Liver (tissue), 9 donors: Measurements from ENCODE around the gene APOL4. TPM values are rescaled to one million over a fixed set of nuclear protein-coding genes. Genes with fewer than 3 reads are reported as not detected.

ENCODE experiments used
- DNase-seq: peaks from one replicate; pipeline ENCODE4 v3.0.0-alpha.2; 2017; ENCODE audit warnings: low spot score
- H3K27ac ChIP-seq, 2 donors: one replicate each; pipeline ENCODE4 v1.7.0; 2013; ENCODE audit warnings: inconsistent platforms in 2 of 2, low read length in 2 of 2, control low read depth in 1 of 2, low read depth in 1 of 2, mild to moderate bottlenecking in 1 of 2
- H3K27me3 ChIP-seq, 4 donors: one replicate each; pipeline versions ENCODE4 v1.6.1 to v1.7.0; 2013; ENCODE audit warnings: low read length in 3 of 4, inconsistent platforms in 1 of 4, mild to moderate bottlenecking in 1 of 4, moderate library complexity in 1 of 4; ENCODE audit not compliant: control insufficient read depth in 4 of 4, insufficient read depth in 4 of 4
- H3K36me3 ChIP-seq, 4 donors: one replicate each; pipeline versions ENCODE4 v1.6.1 to v1.7.0; 2013; ENCODE audit warnings: low read length in 3 of 4, mild to moderate bottlenecking in 3 of 4, low read depth in 1 of 4, moderate library complexity in 1 of 4; ENCODE audit not compliant: control insufficient read depth in 4 of 4, insufficient read depth in 3 of 4
- H3K4me1 ChIP-seq, 4 donors: one replicate each; pipeline versions ENCODE4 v1.6.1 to v1.7.0; 2013; ENCODE audit warnings: low read length in 3 of 4, mild to moderate bottlenecking in 3 of 4, moderate library complexity in 1 of 4; ENCODE audit not compliant: control insufficient read depth in 4 of 4, insufficient read depth in 4 of 4
- H3K4me3 ChIP-seq, 3 donors: one replicate each; pipeline versions ENCODE4 v1.6.1 to v1.7.0; 2013; ENCODE audit warnings: low read length in 3 of 3, control low read depth in 1 of 3, low read depth in 1 of 3, mild to moderate bottlenecking in 1 of 3
- H3K9ac ChIP-seq, 2 donors: one replicate each; pipeline ENCODE4 v1.7.0; 2013; ENCODE audit warnings: low read length in 2 of 2, mild to moderate bottlenecking in 2 of 2, moderate library complexity in 2 of 2, control low read depth in 1 of 2, low read depth in 1 of 2
- H3K9me3 ChIP-seq, 4 donors: one replicate each; pipeline versions ENCODE4 v1.6.1 to v1.7.0; 2013; ENCODE audit warnings: low read length in 3 of 4; ENCODE audit not compliant: control insufficient read depth in 4 of 4
- CTCF ChIP-seq: fragments of 150-350 bp; IDR thresholded peaks from 2 replicates; pipeline ENCODE4 v1.5.1; 2017; ENCODE audit warnings: improper control_type of control experiment, low read depth, low read length; ENCODE audit not compliant: missing input control
- EGR1 ChIP-seq, 2 donors: IDR thresholded peaks; 2 replicates each; pipeline ENCODE4 v1.6.1; 2016 to 2018; ENCODE audit warnings: antibody characterized with exemption in 2 of 2, low read depth in 2 of 2
- FOXA1 ChIP-seq: IDR thresholded peaks from 2 replicates; pipeline ENCODE4 v1.6.1; 2016; ENCODE audit warnings: antibody characterized with exemption
- FOXA2 ChIP-seq: IDR thresholded peaks from 2 replicates; pipeline ENCODE4 v1.6.1; 2016; ENCODE audit warnings: antibody characterized with exemption
- GABPA ChIP-seq, 2 donors: IDR thresholded peaks in 1 of 2; conservative IDR thresholded peaks in 1 of 2; 2 replicates each; pipeline ENCODE4 v1.6.1; 2016; ENCODE audit warnings: antibody characterized with exemption in 2 of 2, mild to moderate bottlenecking in 1 of 2, moderate library complexity in 1 of 2
- HNF4A ChIP-seq, 2 donors: conservative IDR thresholded peaks; 2 replicates each; pipeline ENCODE4 v1.6.1; 2016; ENCODE audit warnings: antibody characterized with exemption in 2 of 2, mild to moderate bottlenecking in 2 of 2
- JUND ChIP-seq, 2 donors: IDR thresholded peaks; 2 replicates each; pipeline ENCODE4 v1.6.1; 2016; ENCODE audit warnings: antibody characterized with exemption in 2 of 2
- NR2F2 ChIP-seq: IDR thresholded peaks from 2 replicates; pipeline ENCODE4 v1.6.1; 2016; ENCODE audit warnings: antibody characterized with exemption
- REST ChIP-seq: IDR thresholded peaks from 2 replicates; pipeline ENCODE4 v1.6.1; 2016; ENCODE audit warnings: antibody characterized with exemption, mild to moderate bottlenecking
- RXRA ChIP-seq, 2 donors: IDR thresholded peaks; 2 replicates each; pipeline ENCODE4 v1.6.1; 2017 to 2018; ENCODE audit warnings: antibody characterized with exemption in 2 of 2, mild to moderate bottlenecking in 1 of 2
- SP1 ChIP-seq: IDR thresholded peaks from 2 replicates; pipeline ENCODE4 v1.6.1; 2018; ENCODE audit warnings: antibody characterized with exemption, mild to moderate bottlenecking
- TAF1 ChIP-seq: conservative IDR thresholded peaks from 2 replicates; pipeline ENCODE4 v1.6.1; 2016; ENCODE audit warnings: antibody characterized with exemption, mild to moderate bottlenecking
- YY1 ChIP-seq: IDR thresholded peaks from 2 replicates; pipeline ENCODE4 v1.6.1; 2016; ENCODE audit warnings: antibody characterized with exemption, mild to moderate bottlenecking
- WGBS: extraction: QIAGEN DNeasy Blood & Tissue Kit; methylation state at CpG from one replicate; pipeline ENCODE4 v1.1.7; 2013; 5-methylcytosine and 5-hydroxymethylcytosine counted together
- polyA plus RNA-seq, 2 donors: library from polyadenylated mRNA; stranded (reverse) in 1 of 2; unstranded in 1 of 2; fragments of 200-250 nt in 1 of 2; fragments of >200 nt in 1 of 2; fragmentation: Nextera tagmentation in 1 of 2; extraction: Ambion mirVana in 1 of 2; gene quantifications; one replicate each; pipeline versions ENCODE4 v1.2.1 to v1.2.3, GENCODE V29; 2013 to 2015
- total RNA-seq, 2 donors: library from RNA; depleted of rRNA; stranded (reverse); fragments of >200 nt; gene quantifications; one replicate each; pipeline ENCODE4 v1.2.3, GENCODE V29; 2014
- TF ChIP-seq, protein P1 (sequence below): IDR thresholded peaks from 2 replicates; pipeline ENCODE4 v1.6.1; 2016; ENCODE audit warnings: antibody characterized with exemption
- TF ChIP-seq, protein P2 (sequence below): IDR thresholded peaks from 2 replicates; pipeline ENCODE4 v1.6.1; 2016; ENCODE audit warnings: antibody characterized with exemption
- TF ChIP-seq, protein P3 (sequence below): IDR thresholded peaks from 2 replicates; pipeline ENCODE4 v1.6.1; 2016; ENCODE audit warnings: antibody characterized with exemption
- donor health status: healthy.
- donor health status: healthy.
- donor health status: healthy.
- donor health status: healthy.
- donor health status: healthy.

APOL4 gene
- total and polyA plus RNA-seq, 4 donors, result 0.59 to 2.3 (median 1.8) TPM

- DNase-seq, result no peak
- no peak overlapping the region for H3K4me3 ChIP-seq
- H3K4me1 ChIP-seq, result peaks cover 0 to 7% (median 3%) of the 10 kb centered on the region in 4 donors
- TF ChIP-seq FOXA2, result no peak
- no peak for TF ChIP-seq JUND (IDR thresholded peaks at IDR 0.05)
- no peak for TF ChIP-seq CTCF
- TF ChIP-seq, protein P1, sequence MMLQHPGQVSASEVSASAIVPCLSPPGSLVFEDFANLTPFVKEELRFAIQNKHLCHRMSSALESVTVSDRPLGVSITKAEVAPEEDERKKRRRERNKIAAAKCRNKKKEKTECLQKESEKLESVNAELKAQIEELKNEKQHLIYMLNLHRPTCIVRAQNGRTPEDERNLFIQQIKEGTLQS, result no peak
- TF ChIP-seq EGR1 (IDR thresholded peaks at IDR 0.05; ENCODE audit: low read depth in 2 of 2), result no peak
- no peak for TF ChIP-seq NR2F2
- no peak for TF ChIP-seq FOXA1
- no peak for TF ChIP-seq TAF1
- no peak for TF ChIP-seq RXRA (IDR thresholded peaks at IDR 0.05)
- no peak for TF ChIP-seq SP1
- no peak for TF ChIP-seq YY1
- no peak for TF ChIP-seq REST
- no peak for TF ChIP-seq GABPA (IDR thresholded peaks at IDR 0.05 in 1 of 2, conservative IDR thresholded peaks at IDR 0.05 in 1 of 2)
- TF ChIP-seq, protein P2, sequence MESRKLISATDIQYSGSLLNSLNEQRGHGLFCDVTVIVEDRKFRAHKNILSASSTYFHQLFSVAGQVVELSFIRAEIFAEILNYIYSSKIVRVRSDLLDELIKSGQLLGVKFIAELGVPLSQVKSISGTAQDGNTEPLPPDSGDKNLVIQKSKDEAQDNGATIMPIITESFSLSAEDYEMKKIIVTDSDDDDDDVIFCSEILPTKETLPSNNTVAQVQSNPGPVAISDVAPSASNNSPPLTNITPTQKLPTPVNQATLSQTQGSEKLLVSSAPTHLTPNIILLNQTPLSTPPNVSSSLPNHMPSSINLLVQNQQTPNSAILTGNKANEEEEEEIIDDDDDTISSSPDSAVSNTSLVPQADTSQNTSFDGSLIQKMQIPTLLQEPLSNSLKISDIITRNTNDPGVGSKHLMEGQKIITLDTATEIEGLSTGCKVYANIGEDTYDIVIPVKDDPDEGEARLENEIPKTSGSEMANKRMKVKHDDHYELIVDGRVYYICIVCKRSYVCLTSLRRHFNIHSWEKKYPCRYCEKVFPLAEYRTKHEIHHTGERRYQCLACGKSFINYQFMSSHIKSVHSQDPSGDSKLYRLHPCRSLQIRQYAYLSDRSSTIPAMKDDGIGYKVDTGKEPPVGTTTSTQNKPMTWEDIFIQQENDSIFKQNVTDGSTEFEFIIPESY, result no peak
- TF ChIP-seq, protein P3, sequence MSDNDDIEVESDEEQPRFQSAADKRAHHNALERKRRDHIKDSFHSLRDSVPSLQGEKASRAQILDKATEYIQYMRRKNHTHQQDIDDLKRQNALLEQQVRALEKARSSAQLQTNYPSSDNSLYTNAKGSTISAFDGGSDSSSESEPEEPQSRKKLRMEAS, result no peak
- no peak for TF ChIP-seq HNF4A (conservative IDR thresholded peaks at IDR 0.05)
- no peak overlapping the region for H3K27ac ChIP-seq
- no peaks in the 10 kb centered on the region for H3K9me3 ChIP-seq
- H3K27me3 ChIP-seq, result no peaks in the 10 kb centered on the region
- no peak overlapping the region for H3K9ac ChIP-seq
- 88% methylated on average over 9 of the region's 9 CpGs for WGBS
- H3K36me3 ChIP-seq, result peaks cover 6 to 25% (median 18%) of the 10 kb centered on the region in 4 donors
These were observed 23.8 kb upstream of the APOL4 start for GRCh38 chr22:36225333-36225922.
